Raji (cell line): ENCODE results near the gene SEMA3D.

Source experiments
- POLR2A ChIP-seq: IDR thresholded peaks from 2 replicates; pipeline ENCODE4 v1.6.1; 2011; ENCODE audit warnings: low read depth, low read length, control low read depth; ENCODE audit not compliant: insufficient read depth

The SEMA3D gene

DNA sequence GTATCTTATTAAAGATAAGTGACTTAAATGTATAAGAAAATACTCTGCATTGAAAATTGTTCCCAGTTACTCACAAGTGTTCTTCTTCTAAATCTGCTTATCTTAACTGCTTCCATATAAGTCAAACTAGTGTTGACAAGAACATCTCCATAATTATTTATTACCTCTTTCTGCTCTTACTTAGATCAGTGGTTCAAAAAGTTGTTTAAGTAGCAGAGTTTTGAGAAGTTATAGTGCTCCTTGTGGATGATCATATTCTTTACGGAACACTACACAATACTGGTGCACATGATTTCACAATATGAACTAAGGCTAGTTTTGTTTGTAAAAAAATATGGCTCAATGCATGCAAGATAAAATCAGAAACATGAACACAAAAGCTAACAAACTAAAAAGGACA lies 168.4 kb downstream of the SEMA3D start:
- no peak for TF ChIP-seq POLR2A

DNA sequence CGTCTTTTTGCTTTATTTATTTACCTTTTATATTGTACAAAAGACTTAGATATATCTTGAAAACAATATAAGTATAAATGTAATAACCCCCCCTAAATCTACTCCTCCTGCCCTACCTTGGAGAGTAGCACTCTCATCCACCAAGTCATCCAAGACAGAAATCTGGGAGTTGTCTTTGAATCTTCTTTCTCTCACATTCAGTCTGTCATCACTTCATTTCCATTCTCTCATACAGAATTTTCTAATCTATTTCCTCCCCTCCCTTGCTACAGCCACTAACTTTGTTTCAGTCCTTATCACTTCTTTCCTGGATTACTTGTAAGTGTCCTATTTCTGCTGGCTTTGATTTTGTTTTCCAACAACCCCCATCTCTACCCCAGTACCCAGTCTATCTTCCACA lies 170.6 kb downstream of the SEMA3D start:
- TF ChIP-seq POLR2A, result no peak

DNA sequence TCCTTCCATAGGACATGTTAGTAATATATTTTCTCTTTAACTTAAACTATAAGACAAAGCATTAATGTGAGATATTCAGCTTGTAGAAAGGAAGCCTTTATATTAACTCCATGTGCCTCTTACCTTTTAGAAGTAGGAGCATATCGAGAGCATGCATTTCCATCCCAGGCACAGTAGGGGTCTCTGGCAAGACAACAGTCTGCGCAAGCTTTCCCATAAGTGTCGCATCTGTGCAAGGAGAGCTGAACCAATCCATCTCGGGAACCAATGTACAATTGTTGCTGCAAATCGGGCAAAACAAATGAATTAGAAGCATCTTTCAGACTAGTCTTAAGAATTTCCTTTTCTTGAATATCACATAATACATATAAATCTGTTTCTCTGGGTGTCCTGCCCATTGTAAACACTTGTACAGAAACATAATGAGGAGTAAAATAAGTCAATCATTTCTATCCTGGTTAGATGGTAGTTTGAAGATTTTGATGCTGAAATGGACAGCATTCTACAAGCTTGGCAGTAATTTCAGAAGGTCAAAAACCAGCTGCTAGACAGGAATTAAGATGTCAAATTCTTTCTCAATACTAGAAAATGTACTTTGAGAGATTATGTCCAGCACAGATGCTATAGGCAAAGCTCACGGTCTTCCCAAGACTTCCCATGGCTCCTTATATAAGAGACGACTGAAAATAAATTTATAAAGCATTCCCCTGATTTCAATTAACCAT lies 171.8 kb downstream of the SEMA3D start:
- no peak for TF ChIP-seq POLR2A

DNA sequence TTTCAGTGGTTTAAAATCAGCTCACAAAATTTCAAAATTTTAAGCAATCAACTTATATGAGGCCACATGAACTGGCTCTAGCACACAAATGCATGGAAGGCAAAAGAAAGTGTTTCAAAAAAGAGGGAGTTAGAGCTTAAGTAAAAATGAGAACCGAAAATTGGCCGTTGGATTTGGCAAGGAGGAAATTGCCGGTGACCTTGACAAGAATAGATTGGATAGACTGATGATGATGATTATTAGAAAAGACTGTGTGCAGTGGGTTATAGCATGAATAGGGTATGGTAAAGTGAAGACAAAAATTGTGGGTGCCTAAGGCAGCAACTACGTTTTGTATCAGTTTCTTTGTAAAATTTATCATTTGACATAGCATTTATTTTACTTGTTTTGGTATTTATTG lies 175.7 kb downstream of the SEMA3D start:
- no peak for TF ChIP-seq POLR2A

DNA sequence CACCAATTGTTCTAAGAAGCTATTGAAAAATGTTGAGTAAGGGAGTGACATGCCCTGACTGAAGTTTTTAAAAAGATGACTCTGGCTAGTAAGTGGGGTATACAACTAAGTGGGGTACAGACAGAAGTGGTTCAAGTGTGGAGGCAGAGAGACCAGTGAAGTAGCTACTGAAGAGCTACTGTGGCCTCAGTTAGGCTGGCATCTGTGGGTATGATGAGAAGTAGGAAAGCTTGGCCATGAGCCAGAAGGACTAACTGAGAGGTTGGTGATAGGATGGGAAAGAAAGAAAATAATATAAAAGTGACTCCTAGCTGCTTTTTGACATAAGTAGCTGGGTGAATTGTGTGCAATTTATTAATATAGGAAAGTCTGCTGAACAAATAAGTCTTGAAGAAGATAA lies 176.6 kb downstream of the SEMA3D start:
- no peak for TF ChIP-seq POLR2A

DNA sequence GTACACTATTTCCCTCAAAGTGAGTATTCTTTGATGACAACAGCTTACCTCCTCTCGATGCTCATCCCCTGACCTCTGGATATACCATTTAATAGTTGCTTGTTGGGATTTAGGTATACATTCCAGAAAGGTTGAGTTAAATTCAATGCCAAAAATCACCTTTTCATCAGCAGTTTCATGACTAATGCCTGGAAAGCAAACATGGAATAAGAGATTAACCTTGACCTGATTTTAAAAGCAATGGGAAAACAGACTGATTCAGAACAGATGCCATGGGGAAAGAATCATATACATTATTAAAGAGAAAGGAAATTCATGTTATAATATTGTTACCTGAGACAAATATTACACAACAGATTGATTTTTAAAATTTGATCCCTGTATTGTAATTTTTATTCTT lies 180.1 kb downstream of the SEMA3D start:
- no peak for TF ChIP-seq POLR2A

DNA sequence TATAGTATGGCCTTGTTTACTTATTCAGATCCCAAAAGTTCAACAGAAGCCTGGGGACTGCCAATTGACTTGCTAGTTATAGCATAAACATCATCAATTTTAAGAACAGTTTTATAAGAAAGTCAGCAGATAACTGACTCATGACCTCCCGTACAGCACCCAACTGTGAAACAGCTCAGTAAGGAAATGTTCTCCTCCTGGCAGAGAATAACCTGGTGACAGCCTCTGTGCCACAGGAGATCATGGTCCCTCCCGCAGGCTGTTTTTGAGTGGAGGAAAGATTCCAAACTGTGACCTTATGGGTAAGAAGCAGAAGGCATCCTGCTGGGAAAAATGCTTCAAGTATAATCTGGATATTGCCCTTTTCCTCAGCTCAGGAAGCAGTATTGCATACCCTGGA lies 182.5 kb downstream of the SEMA3D start:
- no peak for TF ChIP-seq POLR2A

DNA sequence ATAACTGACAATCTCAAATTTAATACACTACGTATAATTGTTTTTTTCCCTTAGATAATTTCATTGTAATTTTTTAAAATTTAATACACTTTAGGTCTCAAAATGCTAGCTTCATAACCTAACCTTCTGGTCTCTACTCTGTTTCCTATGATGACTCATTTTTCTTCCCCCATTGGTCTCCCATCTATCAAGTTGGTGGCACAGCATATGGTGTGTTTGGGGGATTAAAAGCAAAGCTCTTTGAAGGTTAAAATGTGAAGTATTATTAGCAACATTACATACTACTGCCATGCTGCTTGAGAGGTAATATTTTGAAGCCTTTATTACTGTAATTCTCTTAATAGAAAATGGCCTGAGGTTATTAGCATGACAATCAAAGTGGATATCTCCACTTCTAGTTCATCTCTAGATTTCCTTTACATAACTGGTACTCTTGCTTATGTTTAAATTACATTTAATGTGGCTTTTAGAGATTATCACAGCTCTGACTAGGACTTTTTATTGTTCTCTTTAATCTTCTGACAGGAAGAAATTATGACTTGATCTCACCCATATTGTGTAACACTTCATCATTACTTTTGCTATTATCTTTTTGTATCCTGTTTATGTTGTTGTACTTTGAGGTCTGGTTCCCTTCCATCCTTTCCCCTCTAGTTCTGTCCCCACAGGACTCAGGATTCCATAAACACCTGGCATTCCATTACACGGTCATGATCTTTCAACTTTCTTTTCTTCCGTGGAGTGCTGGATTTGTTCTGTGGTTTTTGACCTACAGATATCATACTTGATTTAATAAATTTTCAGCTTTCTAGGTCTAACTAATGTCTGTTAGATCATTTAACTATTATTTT lies 185.1 kb downstream of the SEMA3D start:
- TF ChIP-seq POLR2A, result no peak

DNA sequence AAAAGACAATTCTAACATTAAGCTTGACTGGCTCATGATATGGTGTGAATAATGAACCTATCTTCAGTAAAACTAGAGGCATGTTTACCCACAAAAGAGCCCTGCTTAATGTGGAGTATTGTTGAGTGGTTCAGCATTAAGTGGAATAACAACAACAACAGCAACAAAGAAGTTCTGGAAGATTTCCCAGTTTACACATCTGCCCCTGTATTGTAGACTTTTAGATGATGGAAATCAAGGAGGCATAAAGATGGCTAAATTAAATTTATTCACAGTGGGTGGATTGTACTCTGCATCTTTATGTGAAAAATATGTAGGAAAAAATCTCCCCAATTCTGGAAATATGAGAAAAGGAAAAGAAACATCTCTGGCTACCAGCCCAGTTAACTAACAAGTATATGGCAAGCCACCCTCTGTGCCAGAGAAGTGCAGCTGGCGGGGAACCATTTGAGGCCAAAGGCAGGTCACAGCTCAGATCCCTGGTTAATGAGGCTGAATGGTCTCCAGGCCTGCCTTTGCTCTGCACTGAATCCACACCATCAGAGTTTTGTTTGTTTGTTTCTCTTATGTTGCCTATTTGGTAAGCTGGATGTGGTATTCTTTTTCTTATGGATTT lies 186.0 kb downstream of the SEMA3D start:
- no peak for TF ChIP-seq POLR2A

DNA sequence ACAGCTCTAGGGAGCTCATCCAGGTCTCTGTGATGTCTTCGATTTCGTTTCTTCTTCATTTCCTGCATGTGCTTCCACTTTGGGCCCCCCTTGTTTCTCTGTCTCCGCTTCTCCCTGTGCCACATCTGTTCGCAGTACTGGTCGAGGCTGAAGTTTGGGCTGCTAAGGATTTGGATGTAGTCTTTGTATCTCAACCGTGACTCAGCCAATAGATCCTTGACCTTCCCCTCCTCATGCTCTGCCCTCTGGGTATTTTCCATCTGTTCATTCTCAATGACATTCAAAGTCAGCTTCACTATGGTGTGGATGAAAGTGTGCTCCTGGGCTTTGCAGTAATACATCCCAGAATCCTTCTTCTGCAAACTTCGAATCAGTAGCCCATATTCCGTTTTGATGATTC lies 187.4 kb downstream of the SEMA3D start:
- no peak for TF ChIP-seq POLR2A

DNA sequence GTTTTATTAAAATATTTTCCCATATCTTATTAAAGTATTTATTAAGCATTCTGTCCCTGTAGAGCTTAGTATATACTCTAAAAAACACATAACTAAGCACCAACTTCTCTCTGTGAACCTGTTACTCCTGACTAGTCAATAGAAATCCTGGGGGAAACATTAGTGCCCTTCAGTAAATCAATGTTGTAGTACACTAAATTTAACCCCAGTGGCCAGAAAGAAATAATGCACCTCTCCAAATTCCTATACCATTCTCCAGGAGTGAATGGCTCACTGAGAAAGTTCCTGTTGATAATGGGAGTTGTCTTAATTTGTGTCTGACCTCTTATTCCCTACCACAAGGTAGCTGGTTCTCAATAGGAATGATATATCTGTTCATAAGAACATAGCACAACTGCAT lies 188.2 kb downstream of the SEMA3D start:
- TF ChIP-seq POLR2A, result no peak

DNA sequence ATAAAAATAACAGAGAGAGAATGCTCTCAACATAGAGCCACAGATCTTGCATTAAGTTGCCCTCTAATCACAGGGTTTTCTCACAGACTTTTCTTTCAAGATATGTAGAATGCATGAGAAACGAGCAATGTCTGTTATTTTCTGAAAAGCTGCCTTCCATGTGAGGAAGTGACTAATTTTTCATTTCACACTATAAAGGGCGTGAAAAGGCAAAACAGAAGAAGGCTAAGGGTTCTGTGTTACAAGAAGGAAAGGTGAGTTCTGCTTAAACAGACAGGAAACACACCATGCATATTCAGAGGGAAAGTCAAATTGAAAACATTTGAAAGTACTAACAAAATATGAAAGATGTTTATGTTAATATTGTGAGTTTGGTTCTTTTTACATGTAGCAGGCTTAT lies 189.2 kb downstream of the SEMA3D start:
- TF ChIP-seq POLR2A, result no peak

DNA sequence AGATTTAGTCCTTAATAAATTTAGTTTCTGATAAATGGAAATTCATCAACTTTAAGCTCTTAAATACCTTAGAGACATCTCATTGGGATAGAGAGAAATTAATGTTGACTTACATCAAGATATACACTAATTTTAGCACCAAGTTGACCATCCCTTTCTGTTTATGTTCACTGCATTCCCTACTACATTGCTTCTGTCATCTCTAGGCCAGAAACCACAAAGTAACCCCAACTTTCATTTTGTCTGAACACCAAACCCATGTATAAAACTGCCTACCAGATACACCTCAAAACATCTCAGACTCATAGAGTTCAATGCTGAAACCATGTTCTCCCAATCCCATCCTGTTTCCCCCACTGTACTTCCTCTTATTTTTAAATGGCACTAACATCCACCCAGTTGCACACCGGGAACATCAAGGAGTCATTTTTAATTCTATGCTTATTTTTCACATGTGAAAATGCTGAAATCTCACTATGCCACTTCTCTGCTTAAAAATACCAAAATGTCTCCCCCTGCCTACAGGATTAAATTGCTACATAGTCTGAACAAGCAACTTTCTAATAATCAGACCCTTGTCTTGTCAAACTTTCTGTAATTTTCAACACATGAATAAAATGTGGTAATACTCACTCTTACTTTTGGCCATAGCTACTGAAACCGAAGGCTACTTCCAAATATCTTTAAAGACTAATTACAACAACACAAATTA lies 201.6 kb downstream of the SEMA3D start:
- no peak for TF ChIP-seq POLR2A

DNA sequence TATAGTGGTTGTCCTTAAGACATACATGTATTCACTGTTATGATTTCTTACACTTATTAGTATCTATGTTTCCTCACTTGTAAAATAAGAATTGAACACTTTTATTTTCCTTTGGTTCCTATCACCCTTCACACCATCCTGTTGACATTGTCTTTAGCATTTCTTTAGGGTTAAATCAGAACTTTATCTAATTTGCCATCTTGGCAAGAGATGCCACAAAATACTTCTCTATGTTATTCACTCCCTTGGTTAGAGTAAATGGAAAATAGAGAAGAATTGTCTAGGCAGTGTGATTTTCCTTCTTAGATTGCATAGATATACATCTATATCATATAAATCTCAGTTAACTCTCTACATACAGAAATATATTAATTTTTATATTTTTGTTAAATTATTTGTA lies 204.7 kb downstream of the SEMA3D start:
- no peak for TF ChIP-seq POLR2A
